Measurements from ENCODE around the gene RPL27A.

The RPL27A gene

DNA sequence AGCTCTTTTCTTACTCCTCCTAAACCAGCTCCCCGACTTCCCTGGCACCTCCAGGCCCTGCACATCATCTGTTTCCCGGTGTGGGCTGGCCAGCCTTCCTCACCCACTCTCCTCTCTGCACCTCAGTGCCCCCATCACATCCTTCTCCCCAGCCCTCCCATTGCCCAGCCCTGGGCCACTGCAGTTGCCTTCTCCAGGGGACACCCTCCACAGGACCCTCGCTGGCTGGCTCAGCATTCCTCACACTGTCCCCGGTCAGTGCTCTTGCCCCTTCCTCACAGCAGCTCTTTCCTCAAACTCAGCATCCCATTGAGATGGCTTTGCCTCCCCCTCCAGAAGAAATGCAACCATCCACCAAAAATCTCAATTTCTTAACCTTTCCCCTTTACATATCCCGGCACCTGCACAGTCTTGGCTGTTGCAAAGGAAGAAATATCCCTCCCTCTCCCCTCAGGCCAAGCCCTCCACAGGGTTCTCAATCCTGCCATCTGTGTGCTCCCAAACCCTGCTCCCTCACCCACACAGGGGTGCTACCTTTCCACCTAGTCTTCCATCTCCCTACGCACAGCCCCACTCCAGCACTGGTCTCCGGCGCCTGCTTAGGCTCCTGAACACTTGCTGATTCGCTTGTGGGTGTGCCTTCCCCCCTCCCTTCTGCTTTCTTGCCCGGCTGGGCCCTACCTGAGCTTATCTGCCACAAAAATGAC, 19.5 kb downstream of the RPL27A start:
- DNase-seq, result no peak

DNA sequence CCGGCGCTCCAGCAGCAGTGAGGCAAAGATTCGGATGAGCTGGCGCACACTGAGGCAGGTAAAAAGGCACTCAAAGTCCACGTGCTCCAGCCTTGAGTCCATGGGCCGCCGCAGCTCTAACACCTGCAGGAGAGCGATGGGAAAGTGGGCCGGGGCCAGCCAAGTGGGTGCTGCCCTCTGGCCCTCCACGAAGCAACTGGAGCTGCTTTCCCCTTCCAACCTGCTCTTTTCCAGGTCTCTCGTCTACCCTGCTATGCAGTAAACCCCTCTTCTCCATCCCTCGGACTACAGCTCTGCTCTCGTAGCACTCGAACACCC, 20.0 kb downstream of the RPL27A start:
- no peak for DNase-seq

DNA sequence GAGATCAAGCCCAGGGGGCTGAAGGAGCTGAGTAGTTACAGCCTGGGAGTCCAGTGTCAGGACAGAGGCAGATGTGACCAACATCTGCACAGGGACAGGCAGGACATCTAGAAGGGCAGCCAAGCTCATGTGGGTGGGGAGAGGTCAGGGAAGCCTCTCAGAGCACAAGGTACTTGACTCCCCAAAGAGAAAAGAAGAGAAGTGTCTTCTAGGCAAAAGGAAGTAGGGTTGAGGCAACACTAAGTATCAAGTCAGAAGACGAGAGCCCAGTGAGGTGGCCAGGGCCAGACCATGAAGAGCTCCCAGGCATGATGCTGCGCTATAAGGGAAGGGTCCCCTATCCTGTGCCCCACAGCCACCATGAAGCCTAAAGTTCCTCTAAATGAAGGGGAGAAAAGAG, 21.5 kb downstream of the RPL27A start:
- no peak for DNase-seq

- DNase-seq, result no peak
These were observed 22.6 kb downstream of the RPL27A start for GRCh38 chr11:8705146-8705545.

GRCh38 chr11:8706673-8707432, 24.3 kb downstream of the RPL27A start:
- no peak for DNase-seq

DNA sequence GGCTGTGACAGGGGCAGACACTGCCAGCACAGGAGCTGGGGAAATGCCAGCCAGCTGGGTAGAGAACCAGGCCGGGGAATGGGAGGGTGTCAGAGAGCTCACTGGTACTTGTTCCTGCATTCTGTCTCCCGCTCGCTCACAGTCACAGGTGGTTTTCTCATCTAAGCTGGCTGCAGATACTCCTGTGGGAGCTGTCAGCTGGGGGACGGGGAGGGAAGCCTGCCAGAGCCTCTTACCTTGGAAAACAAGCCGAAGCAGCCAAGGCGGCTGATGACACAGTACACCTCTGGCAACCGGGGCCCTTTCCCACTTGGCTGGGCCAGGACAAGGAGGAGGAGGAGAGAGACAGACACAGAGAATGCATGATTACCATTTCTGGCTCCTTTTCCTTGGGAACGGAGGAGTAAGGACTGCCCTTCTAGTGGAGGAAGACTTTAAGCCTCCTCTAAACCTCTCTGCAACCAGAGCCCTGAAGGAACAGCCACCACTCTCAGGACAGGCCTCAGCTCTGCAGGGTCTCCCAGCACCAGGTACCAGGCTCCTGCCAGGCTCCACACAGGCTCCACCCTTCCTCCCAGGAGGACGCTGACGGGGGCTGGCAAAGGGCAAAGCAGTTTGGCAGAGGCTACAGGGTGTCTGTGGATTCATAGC, 25.1 kb downstream of the RPL27A start:
- no peak for DNase-seq

DNA sequence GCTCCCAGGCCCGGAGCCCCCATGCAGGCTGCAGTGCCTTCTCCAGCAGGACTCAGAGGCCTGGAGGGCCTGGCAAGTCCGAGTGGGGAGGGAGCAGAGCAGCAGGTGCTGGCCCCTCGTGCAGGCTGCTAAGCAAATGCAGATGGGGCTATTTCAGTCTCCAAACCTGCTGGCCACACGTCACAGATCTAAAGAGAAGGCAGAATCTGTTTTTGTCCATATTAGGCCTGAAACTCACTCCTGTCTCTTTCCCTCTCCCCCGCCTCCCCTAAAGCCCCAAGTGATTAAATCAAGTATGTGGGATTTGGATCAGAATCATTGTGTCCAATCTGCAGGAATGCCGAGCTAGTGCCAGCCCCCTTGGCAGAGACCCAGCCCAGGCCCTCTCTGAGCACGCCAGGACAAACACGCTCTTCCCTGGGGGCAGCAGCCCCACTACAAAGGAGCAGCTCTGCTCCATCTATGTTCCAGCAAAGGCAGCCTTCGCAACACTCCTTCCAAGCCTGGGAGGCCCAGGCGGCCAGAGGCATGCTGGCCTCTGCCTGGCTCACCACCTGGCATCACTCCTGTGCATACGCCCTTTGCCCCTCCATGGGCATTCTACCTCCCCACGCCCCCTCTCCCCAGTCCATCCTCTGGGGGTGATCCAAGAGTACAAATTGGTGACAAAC, 26.5 kb downstream of the RPL27A start:
- DNase-seq, result no peak

- no peak for DNase-seq
These were observed 27.2 kb downstream of the RPL27A start for GRCh38 chr11:8709777-8710176.

DNA sequence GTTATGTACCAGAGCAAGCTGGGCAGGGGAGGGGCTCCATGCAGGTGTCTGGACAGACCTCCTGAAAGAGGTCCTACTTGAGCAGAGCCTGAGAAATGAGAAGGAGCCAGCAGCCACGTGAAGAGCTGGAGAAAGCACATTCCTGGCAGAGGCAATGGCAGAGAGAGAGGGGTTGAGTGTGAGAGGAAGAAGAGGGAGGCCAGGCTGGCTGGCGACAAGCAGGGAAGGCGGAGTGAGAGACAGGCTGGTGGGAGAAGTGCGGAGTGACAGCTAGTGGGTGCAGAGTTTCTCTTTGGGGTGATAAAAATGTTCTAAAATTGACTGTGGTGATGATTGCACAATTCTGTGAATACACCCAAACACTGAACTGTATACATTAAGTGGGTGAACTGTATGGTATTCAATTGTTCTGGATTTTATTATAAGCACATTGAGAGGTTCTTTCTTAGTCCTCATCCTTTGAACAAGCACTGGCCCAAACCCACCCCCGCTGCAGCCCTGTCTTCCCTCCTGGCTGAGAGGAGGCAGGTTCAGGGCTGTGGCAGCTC, 29.4 kb downstream of the RPL27A start:
- DNase-seq, result no peak

GRCh38 chr11:8712506-8712905, 29.9 kb downstream of the RPL27A start:
- no peak for DNase-seq

DNA sequence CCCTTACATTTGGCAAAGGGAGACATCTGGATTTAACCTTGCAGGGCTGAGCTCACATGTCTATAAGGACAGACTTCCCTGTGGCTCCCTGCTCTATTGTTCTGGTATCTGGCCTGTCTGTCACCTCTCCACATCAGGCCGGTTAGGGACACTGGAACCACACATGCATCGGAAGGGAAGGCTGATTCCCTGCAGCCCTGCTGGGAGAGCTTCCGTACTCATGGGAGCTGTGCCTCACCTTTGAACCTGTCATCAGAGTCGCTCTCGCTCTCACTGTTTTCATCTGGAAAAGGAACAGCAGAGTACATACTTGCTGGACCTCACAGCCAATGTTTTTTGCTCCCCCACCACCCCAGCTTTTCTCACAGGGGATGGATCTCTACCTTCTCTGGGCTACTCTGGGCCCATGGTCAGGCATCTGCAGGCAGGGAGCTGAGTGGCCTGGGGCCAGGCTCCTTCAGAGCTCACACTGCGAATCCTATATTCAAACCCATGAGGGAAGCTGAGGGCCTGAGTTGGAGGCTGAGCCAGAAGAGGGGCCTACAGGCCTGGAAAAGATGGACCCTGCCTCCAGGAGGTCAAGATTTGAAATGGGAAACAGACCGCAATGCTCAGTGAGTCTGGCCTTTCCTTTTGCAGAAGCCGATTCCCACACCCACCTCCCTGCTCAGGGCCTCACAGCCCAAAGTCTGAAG, 31.3 kb downstream of the RPL27A start:
- no peak for DNase-seq

DNA sequence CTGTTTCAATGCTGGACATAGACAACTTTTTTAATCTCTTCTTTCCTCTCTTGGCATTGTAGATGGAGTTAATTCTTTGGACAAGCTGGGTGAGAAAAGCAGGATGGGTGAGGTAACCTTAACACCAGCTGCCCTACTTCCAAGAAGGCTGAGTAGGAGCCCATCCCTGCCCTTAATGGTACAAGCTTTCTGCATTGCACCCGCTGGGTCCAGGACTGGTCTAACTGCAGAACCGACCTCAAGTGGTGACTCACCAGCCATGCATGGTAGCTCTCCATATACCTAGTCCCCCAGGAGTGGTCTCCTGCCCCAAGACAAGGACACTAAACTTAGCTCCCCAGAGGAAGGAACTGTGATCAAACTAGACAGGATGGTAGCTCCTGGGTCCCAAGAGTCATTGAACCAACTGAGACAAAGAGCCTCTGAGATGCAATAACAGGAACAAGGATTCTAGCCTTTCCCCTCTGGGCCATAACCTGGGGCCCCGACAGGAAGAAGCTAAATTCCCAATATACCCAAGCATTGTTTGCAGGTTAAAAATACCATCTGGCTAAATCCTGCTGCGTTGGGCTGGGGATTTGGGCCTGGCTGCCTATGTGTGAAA, 32.1 kb downstream of the RPL27A start:
- no peak for DNase-seq

GRCh38 chr11:8715501-8715900, 32.9 kb downstream of the RPL27A start:
- no peak for DNase-seq

DNA sequence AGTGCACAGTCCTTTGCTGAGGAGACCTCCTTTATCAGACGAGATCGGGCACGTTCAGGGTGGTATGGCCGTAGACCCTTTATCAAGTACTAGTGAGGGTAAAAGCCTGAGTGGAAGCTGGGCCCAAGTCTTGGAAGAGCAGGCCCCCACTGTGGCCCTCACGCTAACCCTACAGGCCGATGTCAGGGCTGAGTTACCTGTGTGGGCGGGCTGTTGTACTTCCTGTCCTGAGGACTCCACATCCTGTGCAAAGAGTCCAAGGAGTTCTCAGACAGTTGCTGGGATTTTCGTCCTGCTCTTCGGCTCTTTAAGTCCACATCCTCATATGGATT, 34.9 kb downstream of the RPL27A start:
- no peak for DNase-seq

- DNase-seq, result no peak
These were observed 35.5 kb downstream of the RPL27A start for GRCh38 chr11:8717876-8718753.

DNA sequence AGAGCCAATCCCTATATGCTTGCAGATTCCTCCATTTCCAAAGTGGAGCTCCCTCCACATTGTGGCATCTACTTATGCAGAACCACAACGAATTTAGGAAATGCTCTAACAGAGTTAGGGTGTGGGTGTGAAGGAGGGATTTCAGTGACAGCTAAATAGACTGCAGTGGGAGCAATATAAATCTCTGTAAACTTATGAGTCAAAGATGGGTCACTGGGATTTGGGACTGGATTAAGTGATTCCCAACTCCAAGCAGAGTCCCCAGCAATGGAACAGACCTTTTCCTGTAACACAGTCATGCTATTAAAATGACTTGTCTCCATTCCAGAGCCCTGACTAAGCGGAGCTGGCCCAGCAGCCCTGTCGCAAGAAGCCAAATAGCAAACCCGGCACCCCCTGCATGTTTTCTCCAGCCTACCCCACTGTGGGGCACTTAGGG, 36.6 kb downstream of the RPL27A start:
- DNase-seq, result no peak

- DNase-seq, result no peak
These were observed 37.1 kb downstream of the RPL27A start for GRCh38 chr11:8719721-8720120.

DNA sequence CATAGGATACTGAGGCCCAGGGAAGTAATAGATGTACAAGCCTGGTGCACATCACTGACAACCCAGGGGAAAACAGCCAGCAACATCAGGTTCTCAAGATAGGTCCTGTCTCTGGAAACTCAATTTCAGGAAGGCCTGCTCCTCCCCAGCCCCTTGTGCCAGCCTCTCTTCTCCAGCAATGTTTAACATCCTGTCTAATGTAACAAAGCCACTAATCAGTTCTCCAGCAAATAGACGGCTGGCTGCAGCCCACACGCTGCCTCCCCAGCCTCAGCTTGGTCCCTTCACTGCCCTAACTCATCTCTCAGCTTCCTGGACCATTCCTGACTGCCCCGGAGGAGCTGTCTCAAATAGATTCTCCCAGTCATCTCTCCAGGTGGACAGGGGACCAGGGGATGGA, 37.8 kb downstream of the RPL27A start:
- DNase-seq, result no peak

DNA sequence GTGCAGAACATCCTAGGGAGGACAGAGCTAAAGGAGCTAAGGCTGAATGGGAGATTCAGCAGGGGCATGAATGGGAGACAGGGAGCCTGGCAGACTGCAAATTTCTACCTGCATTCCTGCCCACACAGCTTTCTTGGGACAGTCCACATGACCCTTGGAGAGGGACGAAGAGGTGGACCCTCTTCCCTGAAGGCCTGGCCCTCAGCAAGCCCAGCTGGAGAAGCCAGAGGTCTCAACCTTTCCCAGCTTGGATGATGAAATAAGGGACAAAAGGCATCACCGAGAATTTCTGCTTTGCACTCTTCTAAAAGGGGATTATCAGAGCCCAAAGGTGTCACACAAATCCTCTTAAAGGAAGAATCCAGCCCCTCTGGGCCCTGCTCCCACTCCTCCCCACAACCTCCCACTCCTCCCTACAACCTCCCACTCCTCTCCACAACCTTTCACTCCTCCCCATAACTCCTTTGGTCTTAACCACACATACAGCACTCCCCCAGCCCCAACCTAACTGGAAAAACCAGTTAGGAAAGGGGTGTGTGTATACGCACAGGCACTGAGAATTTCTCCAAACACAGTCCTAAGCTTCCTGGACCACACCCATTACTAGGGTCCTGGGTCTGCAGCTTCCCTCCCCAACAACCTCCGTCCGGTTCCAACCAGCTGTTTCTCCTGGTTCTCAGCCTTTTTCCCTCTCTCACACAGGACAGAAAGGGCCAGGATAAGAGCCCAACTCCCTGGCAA, 38.4 kb downstream of the RPL27A start:
- DNase-seq, result no peak
